K562 (cell line): Measurements from ENCODE around the gene PHF10. TPM values are rescaled to one million over a fixed set of nuclear protein-coding genes. Genes with fewer than 3 reads are reported as not detected.

Experiments
- REST ChIP-seq, 2 experiments: fragments of 450-650 bp; formaldehyde crosslinking in 1 of 2; IDR thresholded peaks; 2 replicates each; pipeline versions ENCODE4 v1.4.0 to v1.6.1; 2014 to 2020; ENCODE audit warnings: mild to moderate bottlenecking in 2 of 2, borderline replicate concordance in 1 of 2, low read depth in 1 of 2
- TCF7L2 ChIP-seq: fragments of 150-350 bp; IDR thresholded peaks from 2 replicates; pipeline ENCODE4 v1.6.1; 2016; ENCODE audit warnings: low read depth, mild to moderate bottlenecking, low read length, moderate library complexity
- ZNF445 ChIP-seq: fragments of 250-450 bp; sonication (Bioruptor Pico); IDR thresholded peaks from 2 replicates; pipeline ENCODE4 v1.4.0; 2020; ENCODE audit warnings: low read depth, mild to moderate bottlenecking, moderate library complexity
- polyA plus RNA-seq, 8 experiments: library from polyadenylated mRNA; depleted of rRNA in 4 of 8; stranded (reverse) in 5 of 8; unstranded in 3 of 8; fragments of >200 nt; fragmentation: Nextera tagmentation in 2 of 8; fragmentation: Illumina TruSeq in 1 of 8; extraction: Ambion mirVana in 2 of 8; extraction: Trizol in 1 of 8; gene quantifications; 2 replicates each; pipeline versions ENCODE4 v1.2.1 to v1.2.3, GENCODE V29; 2011 to 2014; ENCODE audit warnings: inconsistent platforms in 1 of 8, missing spikeins in 1 of 8
- total RNA-seq, 7 experiments: library from RNA; depleted of rRNA in 6 of 7; stranded (reverse); fragments of >200 nt in 6 of 7; fragmentation: Illumina TruSeq in 2 of 7; extraction: Trizol in 2 of 7; gene quantifications; 2 replicates each; pipeline versions ENCODE4 v1.2.1 to v1.2.3, GENCODE V29; 2011 to 2021; ENCODE audit warnings: low replicate concordance in 1 of 7
- TF ChIP-seq, protein P1 (sequence below): fragments of 200-600 bp; sonication (generic); IDR thresholded peaks from one replicate; pipeline ENCODE4 v1.6.1; 2012; ENCODE audit warnings: mild to moderate bottlenecking, low read depth, low read length, inconsistent platforms

Gene PHF10
- total and polyA plus RNA-seq, 9 of the 15 experiments (the other 6 are each of a cell fraction or from before 2014, with no cell fraction given): 23.9 to 88.9 (median 46.0) TPM

DNA sequence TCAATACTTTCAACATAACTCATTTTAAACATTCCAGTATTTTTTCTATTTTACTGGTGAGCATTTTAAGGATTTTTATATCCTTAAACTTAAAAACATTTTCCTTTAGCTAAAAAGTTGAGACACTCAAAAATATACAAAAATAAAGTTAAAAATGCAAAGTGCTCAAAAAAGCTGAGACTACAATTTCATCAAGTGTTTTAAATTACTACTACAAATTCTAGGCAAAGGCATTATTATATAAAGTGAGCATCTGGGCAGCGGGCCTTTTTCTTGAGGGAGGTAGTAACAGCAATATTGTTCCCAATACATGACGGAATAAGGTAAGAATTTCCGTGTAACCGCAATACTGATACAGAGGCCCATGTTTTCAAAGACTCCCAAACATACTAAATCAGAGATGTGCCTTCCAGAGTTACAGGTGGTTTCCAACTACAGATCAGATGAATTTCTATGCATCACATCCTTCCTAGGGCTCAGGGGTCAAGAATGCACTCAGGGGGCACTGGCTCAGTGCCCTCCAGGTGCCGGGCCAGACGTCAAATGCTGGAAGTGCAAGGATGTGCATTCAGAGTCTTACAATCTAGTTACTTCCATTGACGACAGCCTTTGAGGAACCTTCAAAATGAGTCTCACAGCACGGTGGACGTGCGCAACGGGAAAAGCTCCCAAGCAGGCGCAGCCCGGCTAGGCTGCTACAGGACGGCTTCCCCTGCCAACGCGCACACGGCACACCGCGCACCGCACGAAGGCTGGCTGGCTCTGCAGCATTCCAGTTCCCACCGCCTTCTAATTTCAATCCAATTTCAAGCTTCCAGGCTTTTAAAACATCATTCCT lies 1.7 kb downstream of the PHF10 start (continued):
- TF ChIP-seq, protein P1, sequence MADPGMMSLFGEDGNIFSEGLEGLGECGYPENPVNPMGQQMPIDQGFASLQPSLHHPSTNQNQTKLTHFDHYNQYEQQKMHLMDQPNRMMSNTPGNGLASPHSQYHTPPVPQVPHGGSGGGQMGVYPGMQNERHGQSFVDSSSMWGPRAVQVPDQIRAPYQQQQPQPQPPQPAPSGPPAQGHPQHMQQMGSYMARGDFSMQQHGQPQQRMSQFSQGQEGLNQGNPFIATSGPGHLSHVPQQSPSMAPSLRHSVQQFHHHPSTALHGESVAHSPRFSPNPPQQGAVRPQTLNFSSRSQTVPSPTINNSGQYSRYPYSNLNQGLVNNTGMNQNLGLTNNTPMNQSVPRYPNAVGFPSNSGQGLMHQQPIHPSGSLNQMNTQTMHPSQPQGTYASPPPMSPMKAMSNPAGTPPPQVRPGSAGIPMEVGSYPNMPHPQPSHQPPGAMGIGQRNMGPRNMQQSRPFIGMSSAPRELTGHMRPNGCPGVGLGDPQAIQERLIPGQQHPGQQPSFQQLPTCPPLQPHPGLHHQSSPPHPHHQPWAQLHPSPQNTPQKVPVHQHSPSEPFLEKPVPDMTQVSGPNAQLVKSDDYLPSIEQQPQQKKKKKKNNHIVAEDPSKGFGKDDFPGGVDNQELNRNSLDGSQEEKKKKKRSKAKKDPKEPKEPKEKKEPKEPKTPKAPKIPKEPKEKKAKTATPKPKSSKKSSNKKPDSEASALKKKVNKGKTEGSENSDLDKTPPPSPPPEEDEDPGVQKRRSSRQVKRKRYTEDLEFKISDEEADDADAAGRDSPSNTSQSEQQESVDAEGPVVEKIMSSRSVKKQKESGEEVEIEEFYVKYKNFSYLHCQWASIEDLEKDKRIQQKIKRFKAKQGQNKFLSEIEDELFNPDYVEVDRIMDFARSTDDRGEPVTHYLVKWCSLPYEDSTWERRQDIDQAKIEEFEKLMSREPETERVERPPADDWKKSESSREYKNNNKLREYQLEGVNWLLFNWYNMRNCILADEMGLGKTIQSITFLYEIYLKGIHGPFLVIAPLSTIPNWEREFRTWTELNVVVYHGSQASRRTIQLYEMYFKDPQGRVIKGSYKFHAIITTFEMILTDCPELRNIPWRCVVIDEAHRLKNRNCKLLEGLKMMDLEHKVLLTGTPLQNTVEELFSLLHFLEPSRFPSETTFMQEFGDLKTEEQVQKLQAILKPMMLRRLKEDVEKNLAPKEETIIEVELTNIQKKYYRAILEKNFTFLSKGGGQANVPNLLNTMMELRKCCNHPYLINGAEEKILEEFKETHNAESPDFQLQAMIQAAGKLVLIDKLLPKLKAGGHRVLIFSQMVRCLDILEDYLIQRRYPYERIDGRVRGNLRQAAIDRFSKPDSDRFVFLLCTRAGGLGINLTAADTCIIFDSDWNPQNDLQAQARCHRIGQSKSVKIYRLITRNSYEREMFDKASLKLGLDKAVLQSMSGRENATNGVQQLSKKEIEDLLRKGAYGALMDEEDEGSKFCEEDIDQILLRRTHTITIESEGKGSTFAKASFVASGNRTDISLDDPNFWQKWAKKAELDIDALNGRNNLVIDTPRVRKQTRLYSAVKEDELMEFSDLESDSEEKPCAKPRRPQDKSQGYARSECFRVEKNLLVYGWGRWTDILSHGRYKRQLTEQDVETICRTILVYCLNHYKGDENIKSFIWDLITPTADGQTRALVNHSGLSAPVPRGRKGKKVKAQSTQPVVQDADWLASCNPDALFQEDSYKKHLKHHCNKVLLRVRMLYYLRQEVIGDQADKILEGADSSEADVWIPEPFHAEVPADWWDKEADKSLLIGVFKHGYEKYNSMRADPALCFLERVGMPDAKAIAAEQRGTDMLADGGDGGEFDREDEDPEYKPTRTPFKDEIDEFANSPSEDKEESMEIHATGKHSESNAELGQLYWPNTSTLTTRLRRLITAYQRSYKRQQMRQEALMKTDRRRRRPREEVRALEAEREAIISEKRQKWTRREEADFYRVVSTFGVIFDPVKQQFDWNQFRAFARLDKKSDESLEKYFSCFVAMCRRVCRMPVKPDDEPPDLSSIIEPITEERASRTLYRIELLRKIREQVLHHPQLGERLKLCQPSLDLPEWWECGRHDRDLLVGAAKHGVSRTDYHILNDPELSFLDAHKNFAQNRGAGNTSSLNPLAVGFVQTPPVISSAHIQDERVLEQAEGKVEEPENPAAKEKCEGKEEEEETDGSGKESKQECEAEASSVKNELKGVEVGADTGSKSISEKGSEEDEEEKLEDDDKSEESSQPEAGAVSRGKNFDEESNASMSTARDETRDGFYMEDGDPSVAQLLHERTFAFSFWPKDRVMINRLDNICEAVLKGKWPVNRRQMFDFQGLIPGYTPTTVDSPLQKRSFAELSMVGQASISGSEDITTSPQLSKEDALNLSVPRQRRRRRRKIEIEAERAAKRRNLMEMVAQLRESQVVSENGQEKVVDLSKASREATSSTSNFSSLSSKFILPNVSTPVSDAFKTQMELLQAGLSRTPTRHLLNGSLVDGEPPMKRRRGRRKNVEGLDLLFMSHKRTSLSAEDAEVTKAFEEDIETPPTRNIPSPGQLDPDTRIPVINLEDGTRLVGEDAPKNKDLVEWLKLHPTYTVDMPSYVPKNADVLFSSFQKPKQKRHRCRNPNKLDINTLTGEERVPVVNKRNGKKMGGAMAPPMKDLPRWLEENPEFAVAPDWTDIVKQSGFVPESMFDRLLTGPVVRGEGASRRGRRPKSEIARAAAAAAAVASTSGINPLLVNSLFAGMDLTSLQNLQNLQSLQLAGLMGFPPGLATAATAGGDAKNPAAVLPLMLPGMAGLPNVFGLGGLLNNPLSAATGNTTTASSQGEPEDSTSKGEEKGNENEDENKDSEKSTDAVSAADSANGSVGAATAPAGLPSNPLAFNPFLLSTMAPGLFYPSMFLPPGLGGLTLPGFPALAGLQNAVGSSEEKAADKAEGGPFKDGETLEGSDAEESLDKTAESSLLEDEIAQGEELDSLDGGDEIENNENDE: peak; percentile 20
- TF ChIP-seq ZNF445 (CRISPR knock-in tag): no peak
- peak; percentile 58 for TF ChIP-seq REST (IDR thresholded peaks at IDR 0.05; ENCODE audit: borderline replicate concordance)
- no peak for TF ChIP-seq REST (CRISPR knock-in tag; IDR thresholded peaks at IDR 0.05; ENCODE audit: low read depth)
- TF ChIP-seq TCF7L2: no peak
